Inferior parietal cortex (tissue), 1 donor: ENCODE results near the gene RAP1GDS1.
"Not testable (repeated sequence)": the region's sequence is repeated elsewhere in the genome, so short reads cannot be mapped to it uniquely, and the experiment has no call there.

Experiments used
- DNase-seq: peaks from one replicate; pipeline ENCODE4 v3.0.0-alpha.2; 2016; ENCODE audit errors: extremely low spot score

RAP1GDS1 gene

DNA sequence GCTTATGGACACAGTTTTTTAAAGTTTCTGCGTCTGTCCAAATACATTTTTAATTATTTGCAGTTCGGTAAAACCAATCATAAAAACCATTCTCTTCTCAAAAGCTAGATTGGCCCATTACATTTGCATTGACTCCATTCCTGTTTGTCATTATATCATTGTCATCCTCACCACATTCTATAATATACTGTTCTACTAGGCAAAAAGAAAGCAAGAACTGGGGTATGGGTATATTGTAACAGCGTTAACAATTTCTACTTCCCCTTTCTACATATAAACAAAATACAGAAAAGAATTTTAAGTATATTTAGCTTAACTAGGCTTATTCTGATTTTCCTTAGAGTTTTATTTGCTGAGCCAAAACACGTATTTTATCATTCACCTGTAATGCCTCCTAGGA is 91.8 kb downstream of the RAP1GDS1 start:
- no peak for DNase-seq

DNA sequence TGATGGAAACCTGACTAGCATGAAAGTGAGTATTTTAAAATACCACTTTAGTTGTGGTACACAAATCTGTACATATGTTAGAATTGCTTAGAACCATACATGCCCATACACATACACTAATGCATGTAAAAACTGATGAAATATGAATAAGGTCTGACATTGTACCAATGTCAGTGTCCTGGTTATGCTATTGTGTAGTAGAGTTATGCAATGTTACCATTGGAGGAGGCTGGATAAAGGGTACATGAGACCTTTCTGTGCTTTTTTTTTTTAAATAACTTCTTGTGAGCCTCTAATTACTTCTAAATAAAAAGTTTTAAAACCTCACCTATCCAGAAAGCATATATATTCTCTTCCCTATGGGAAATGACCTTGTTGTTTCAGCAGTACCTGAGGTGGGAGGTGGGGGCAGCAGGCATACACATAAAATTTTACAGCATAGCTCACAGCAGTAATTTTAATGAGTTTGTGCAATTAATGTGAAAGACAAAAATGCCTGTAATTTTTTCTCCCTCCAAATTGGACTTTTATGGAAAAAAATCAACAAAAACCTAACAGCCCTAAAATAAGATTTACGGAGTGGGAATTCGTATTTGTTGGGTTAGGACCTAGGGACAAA is 97.6 kb downstream of the RAP1GDS1 start:
- no peak for DNase-seq

DNA sequence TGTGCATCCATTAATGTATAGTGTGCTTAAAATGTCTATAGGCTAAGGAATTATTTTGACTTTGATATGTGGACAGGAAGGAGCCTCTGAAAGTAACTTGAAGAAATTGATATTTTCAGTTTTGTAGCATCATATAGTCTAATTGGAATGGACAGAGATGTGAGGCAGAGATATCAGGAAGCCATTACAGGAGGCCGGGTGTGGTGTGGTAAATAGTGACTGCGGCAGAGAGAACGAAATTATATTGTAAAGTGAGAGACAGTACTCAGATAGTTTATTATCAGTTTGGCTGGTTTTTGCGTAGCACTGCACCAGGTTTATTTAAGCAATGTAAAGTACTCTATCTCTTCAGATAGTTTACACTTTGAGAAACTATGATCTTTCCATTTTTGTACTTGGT is 98.5 kb downstream of the RAP1GDS1 start:
- no peak for DNase-seq

DNA sequence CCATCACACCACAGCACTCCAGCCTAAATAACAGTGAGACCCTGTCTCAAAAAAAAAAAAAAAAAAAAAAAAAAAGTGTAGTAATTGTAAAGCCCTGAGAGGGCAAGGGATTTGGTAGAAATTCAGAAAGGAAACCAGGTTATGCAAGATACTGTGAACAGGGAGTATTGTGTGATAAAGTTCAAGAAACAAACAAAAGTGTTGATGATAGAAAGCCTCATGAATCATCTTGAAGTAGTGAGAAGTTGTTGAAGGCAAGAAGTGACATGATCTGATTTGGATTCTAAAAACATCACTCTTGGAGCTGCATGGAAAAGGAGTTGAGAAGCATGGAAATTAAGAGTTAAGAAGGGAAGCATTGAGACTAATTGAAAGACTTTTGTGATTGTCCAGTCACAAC is 102.2 kb downstream of the RAP1GDS1 start:
- DNase-seq, result no peak

DNA sequence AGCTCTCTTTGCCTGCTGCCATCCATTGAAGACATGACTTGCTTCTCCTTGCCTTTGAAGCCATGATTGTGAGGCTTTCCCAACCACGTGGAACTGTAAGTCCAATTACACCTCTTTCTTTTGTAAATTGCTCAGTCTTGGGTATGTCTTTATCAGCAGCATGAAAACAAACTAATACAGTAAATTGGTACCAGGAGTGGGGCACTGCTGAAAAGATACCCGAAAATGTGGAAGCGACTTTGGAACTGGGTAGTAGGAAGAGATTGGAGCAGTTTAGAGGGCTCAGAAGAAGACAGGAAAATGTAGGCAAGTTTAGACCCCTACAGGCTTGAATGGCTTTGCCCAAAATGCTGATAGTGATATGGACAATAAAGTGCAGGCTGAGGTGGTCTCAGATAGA is 105.1 kb downstream of the RAP1GDS1 start:
- DNase-seq, result not testable (repeated sequence)

DNA sequence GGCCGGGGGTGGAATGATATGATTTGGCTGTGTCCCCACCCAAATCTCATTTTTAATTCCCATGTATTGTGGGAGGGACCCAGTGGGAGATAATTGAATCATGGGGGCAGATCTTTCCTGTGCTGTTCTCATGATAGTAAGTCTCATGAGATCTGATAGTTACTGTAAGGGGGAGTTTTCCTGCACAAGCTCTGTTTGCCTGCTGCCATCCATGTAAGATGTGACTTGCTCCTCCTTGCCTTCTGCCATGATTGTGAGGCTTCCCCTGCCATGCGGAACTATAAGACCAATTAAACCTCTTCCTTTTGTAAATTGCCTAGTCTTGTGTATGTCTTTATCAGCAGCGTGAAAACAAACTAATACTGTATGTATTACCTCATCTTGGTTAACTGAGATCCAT is 106.8 kb downstream of the RAP1GDS1 start:
- not testable (repeated sequence) for DNase-seq

DNA sequence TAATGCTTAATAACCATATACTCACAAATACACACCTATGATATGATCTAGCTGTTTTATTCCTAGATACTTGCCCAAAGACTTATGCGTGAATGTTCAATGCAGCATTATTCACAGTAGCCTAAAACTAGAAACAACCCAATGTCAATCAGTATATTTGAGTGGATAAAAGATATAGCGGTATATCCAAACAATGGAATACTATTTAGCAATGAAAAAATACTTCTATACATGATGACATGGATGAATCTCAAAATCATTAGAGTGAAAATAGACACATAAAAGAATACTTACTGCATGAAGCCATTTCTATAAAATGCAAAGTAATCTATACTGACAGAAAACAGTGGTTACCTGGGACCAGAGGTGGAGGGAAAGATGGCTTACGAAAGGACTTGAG is 108.1 kb downstream of the RAP1GDS1 start:
- no peak for DNase-seq

DNA sequence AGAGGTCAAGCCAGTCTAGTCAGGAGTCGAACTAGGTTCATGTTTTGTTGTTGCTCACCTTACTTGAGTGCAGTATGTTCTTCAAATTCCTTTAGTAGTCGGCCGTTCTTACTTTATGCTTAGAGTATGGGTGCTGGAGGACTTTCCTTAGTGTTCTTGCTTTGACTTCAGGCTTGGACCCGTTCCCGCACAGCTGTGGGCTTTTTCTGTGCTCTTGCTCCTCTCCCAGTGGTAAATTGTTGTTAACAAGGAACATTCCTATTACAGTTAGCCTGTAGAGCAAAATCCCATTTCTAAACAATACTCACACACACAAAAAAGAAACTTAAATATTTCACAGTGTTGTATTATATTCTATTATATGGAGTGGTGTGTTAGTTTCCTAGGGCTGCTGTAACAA is 113.5 kb downstream of the RAP1GDS1 start:
- peak; percentile 25 for DNase-seq

DNA sequence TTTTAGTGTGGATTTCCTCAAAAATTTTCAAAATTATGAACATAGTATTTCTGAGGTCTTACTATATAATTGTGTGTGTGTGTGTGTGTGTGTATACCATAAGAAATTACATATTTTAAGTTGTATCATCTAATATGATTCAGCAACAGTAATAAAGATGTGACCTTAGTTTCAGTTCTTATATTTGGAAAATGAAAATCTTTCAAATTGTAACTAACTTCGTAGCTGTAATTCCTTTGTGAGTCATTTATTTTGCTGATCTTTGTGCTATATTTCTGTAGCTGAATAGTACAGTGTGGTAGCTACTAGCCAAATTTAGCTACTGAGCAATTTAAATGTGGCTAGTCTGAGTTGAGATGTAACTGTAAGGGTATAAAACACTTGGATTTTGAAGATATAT is 116.4 kb downstream of the RAP1GDS1 start:
- DNase-seq, result no peak

DNA sequence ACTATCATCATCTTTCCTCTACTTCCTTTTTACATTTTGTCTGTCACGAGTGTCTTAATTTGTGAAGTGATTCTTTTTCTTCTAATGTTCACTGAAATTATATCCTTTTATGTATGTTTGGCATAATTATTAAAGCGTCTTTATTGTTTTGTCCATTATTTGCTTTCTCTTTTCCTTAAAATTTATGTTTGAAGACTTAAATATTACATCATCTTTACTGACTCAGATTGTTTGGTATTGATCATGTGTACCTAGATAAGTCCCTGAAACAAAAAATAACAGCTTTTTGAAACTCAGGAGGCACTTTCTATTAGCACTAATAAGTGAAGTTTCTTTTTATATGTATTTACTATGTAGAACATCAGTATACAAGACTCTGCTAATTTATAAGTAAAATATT is 120.1 kb downstream of the RAP1GDS1 start:
- no peak for DNase-seq

DNA sequence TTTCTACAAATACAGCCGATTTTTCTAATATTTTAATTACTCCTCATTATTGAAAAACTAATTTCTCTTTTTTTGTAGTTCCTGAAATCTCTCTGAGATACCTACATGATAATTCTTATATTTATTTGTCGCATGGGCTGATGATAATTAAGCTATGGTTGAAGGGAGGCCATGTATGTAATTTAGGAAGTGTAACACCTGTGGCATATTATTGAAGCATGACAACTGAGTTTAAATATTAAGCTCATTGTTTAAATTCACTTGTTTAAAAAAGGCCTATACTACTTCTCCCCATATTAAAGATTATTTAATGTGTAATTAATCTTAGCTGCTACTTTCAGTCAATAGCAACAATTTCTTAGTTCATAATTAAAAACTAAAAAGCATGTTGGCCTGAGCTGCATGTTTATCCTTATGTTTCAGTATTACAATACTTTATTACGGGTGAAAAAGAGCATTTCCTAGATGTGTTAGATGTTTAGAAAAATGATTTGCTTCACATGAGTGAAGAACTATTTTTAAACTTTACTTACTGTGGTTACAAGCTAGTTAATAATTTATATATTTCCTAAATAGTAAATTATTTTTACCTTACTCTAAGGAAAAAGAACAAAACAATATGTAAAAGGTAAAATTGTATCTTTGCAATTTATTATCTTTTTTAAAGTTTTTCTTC is 122.4 kb downstream of the RAP1GDS1 start:
- DNase-seq, result no peak

DNA sequence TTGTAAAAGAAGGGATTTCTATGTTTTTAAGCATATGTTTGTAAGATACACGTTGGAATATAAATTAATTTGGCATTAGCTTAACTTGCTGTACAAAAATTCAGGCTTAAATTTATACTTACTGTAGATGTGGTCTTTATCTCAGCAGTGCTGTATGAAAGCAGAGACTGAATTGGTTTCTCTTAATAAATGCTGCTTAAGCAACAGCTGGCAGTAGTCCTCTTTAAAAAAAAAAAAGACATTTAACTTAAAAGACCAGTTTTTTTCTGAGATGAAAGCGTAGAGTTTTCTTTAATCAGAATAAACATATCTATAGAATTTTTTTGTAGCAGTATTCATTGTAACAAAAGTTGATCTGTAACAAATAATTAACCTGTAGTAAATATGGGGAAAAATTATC is 124.6 kb downstream of the RAP1GDS1 start:
- DNase-seq, result no peak

DNA sequence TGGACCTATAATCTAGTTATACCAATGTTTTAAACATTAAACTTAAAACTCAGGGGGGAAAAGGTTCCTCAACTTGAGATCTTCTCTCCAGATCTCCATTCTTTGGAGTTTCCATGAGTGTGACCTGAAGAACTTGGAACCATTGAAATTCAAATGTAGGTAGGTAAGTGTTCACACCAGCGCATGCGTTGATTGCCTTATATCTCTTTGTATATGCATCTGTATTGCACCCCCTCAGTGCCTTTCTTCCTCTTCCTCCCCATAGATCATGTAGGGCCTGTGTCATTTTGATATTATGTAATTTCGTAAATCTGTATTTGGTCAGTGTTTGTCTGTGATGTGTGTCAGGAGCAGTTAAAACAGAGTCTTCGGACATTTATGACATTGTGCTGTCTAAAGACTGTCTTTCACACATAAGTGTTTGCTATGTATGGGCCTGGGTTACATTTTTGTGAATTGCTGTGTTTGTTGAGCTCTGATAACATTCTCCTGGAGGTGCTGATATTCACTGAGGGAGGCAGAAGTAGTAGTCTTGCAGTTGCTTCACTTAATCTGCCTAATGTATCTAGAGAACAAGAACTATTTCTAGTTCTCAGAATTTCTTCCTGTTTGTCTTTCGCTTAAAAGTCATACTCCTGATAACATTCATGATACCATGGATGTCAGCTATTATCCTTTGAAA is 126.3 kb downstream of the RAP1GDS1 start:
- no peak for DNase-seq

DNA sequence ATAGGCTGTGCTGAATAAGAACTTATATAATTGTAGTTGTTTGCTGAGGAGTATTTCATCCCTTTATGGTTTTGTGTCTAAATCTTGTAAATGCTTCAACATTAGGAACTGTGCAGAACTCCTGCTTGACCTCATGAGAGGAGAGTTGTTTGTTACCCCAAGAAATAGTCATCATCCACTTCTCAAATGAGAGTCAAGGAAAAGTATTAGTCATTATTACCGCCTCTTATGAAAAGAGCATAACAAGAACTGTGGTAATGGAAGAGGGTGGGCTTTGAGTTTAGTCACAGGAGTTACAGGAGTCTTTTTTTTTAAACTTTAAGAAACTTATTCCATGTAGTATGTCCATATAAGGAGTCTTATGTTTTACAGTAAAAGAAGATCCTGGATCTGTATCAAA is 132.9 kb downstream of the RAP1GDS1 start:
- DNase-seq, result no peak

DNA sequence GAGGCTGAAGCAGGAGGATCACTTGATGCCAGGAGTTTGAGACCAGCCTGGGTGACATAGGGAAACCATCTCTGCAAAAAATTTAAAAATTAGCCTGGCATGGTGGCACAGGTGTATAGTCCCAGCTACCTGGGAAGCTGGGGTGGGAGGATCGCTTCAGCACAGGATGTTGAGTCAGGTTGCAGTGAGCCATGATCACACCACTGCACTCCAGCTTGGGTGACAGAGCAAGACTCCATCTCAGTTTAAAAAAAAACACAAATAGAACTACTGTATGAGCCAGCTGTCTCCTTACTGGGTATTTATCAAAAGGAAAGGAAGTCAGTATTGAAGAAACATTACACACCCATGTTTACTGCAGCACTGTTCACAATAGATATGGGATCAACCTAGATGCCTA is 138.7 kb downstream of the RAP1GDS1 start:
- DNase-seq, result no peak

DNA sequence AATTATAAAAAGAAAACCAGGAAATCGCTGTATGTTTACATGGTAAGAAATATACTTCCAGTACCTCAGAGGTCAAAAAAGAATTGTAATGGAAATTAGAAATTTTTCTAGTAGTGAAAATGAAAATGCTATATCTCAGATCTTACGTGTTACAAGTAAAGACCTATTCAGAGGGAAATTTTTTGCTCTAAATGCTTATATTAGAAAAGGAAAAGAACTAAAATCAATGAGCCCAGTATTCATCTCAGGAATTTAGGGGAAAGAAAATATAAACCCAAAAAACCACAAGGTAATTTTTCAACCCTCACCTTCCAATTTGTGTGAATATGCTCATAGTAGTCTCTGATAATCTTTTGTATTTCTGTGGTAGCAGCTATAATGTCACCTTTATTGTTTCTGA is 145.6 kb downstream of the RAP1GDS1 start:
- DNase-seq, result no peak

DNA sequence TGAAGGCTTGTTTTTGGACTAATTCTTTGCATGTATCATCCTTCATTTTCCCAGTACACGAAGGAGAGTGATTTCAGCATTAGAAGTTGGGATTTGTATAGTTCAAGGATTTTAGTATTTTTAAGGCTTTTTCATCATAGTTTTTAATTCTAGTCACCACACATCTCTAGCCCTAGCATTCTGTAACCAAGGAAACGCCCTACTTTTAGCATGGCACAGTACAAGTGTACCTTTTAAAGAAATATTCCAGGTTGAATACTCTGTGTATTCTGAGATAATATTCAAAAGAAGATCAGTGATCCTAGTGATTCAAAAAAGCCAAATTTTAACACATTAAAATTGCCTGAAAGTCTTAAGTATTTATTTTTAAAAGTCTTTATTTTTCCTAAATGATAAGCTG is 150.5 kb downstream of the RAP1GDS1 start:
- peak; percentile 43 for DNase-seq

DNA sequence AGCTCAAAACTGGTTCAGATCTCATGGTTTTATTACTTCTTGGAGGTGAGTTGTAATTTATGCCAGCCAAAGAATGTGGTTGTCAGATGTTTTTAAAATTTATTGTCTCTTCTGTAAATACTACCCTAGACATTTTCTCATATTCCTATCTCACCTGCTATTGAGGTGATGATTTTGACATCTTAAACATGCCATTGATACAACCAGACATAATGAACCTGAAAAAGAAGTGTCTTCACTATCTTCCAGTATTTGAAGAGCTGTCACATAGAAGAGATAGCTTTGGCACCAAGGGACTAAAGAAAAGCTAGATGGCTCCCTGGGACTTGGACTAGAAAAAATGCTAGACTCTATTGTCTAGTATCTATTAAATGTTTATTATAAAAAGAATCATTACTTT is 155.7 kb downstream of the RAP1GDS1 start:
- no peak for DNase-seq

DNA sequence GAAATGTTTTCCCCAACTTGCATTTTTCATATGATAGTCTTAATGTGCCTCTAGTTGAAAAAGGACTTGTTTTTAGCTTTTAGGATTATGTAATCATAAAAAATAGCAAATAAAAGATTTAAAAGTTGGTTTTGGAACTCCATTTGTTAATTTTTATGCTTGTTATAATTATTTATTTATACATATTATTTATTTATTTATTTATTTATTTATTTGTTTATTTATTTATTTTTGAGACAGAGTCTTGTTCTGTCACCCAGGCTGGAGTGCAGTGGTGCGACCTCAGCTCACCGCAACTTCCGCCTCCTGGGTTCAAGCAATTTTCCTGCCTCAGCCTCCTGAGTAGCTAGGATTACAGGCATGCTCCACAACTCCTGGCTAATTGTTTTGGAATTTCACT is 159.0 kb downstream of the RAP1GDS1 start:
- DNase-seq, result not testable (repeated sequence)

DNA sequence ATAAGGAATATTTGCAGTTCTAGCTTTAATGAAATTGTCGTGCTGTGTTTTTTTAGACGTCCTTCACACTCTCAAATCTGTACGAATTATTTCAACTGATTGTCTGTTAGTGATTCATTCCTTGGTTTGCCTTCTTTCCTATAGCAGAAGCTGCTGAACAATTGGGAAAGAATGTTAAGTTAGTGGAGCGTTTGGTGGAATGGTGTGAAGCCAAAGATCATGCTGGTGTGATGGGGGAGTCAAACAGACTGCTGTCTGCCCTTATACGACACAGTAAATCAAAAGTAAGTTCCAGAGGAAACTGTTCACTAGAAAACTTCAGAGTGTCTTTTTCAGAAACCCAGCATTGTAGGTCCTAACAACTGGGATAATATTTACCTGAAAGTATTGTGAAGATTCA is 159.9 kb downstream of the RAP1GDS1 start:
- DNase-seq, result no peak

DNA sequence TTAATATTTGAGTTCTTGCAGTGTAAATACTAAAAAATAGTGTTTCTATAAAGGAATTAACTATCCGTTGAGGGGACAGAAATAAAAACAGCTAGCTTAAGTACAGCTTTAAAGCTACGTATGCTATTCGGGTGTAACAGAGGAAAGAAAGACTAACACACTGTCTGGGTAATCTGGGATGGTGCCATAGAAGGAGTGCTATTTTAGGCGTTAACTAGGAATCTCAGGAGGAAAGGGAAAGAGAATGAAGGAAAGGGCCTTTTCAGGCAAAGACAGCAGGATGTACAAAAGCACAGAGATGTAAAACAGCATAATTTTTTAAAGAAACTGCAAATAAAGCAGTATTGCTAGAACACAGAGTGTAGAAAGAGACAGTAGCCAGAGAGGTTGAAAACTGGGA is 161.8 kb downstream of the RAP1GDS1 start:
- DNase-seq, result peak; percentile 57

DNA sequence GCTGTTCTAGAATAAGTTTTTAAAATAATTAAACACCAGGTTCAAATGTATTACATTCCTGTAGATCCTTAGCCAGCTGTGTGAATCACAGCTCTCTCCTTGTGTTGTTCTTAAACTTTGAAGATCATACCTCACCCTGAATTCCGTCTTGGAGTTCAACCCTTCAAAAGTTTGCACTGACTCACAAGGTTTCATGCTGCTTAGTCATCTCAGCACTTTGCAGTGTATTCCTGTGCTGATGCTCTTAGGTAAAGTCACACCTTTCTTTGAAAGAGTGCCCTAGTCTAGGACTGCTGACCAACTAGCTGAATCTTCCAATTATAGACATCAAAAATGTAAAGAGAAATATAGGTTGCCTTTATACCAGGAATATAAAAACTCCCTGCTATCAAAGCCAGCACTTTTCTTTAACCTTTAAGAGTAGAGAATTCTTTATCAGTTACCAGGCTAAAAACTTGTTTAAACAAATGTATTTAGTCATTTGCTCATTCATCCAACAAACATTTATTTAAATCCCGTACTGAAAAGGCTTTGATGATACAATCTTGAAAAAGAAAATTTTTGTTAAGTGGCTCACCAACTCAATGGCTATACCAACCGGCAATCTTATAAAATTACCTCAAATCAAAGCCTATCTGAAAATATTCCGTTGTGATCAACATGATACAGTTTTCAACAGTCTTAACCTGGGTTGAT is 169.7 kb downstream of the RAP1GDS1 start:
- DNase-seq, result no peak

DNA sequence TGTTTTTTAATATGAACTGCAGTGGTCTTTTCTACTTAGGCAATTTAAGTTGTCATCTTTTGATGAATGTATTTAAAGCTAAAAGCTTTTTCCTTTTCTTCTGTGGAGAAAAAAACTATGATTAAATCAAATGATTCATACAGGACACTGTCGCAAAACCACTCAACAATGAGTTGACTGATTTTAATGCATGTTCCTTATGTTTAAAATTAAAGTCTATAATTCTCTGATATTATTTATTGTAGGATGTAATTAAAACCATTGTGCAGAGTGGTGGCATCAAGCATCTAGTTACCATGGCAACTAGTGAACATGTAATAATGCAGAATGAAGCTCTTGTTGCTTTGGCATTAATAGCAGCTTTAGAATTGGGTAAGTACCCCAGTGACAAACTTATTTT is 172.5 kb downstream of the RAP1GDS1 start:
- DNase-seq, result no peak
